Activated CD4-positive, alpha-beta T cell treated with anti-CD3 and anti-CD28 coated beads, Interleukin-2, amount 50 U/mL, for 48 hours (primary cell): ENCODE data around the gene PDSS2.

Experiments
- DNase-seq, 2 experiments: peaks; one replicate each; pipeline ENCODE4 v3.0.0-alpha.2; 2020

Gene PDSS2

GRCh38 chr6:107357842-107358241 is 101.5 kb downstream of the PDSS2 start:
- no peak for DNase-seq

GRCh38 chr6:107357031-107357430 is 102.3 kb downstream of the PDSS2 start:
- DNase-seq, result no peak

GRCh38 chr6:107355659-107356058 is 103.7 kb downstream of the PDSS2 start:
- DNase-seq, result no peak

- DNase-seq, result no peak
Measured at GRCh38 chr6:107354451-107354850, 104.9 kb downstream of the PDSS2 start.

GRCh38 chr6:107353773-107354382 is 105.5 kb downstream of the PDSS2 start:
- DNase-seq, result no peak

- no peak for DNase-seq
Measured at GRCh38 chr6:107348224-107348623, 111.1 kb downstream of the PDSS2 start.

GRCh38 chr6:107345393-107345792 is 114.0 kb downstream of the PDSS2 start:
- DNase-seq, result no peak

GRCh38 chr6:107344981-107345380 is 114.4 kb downstream of the PDSS2 start:
- DNase-seq, result no peak

- DNase-seq, result no peak
Measured at GRCh38 chr6:107344383-107344782, 115.0 kb downstream of the PDSS2 start.

GRCh38 chr6:107342144-107342543 is 117.2 kb downstream of the PDSS2 start:
- no peak for DNase-seq

GRCh38 chr6:107340881-107341280 is 118.5 kb downstream of the PDSS2 start:
- no peak for DNase-seq

- no peak for DNase-seq
Measured at GRCh38 chr6:107337191-107337741, 122.1 kb downstream of the PDSS2 start.

- DNase-seq, result no peak
Measured at GRCh38 chr6:107334026-107334425, 125.3 kb downstream of the PDSS2 start.

- DNase-seq, result no peak
Measured at GRCh38 chr6:107333491-107333890, 125.9 kb downstream of the PDSS2 start.

GRCh38 chr6:107331409-107332386 is 127.7 kb downstream of the PDSS2 start:
- DNase-seq, result no peak

GRCh38 chr6:107330168-107330567 is 129.2 kb downstream of the PDSS2 start:
- DNase-seq, result peak; percentile 2 to 13

GRCh38 chr6:107329063-107329860 is 130.1 kb downstream of the PDSS2 start:
- no peak for DNase-seq

- no peak for DNase-seq
Measured at GRCh38 chr6:107328081-107328480, 131.3 kb downstream of the PDSS2 start.

- no peak for DNase-seq
Measured at GRCh38 chr6:107323133-107323785, 136.1 kb downstream of the PDSS2 start.

- DNase-seq, result no peak
Measured at GRCh38 chr6:107321793-107322192, 137.6 kb downstream of the PDSS2 start.

GRCh38 chr6:107319906-107320530 is 139.3 kb downstream of the PDSS2 start:
- DNase-seq, result no peak
